NCI-H2107 (cell line): ENCODE results near the gene ZNF121.
"Not testable (repeated sequence)": the region's sequence is repeated elsewhere in the genome, so short reads cannot be mapped to it uniquely, and the experiment has no call there.

Experiments used
- DNase-seq: peaks from one replicate; lab custom pipeline; 2025; lab: John Stamatoyannopoulos, UW

The ZNF121 gene

GRCh38 chr19:9584073-9584833 is at the start of gene ZNF121:
Gene ZNF121, minus strand, starts transcription at chr19:9584504. Its CDS starts 16,407 bp downstream, at chr19:9568097.
- DNase-seq, result peak; percentile 79

GRCh38 chr19:9627856-9628255 is 43.6 kb upstream of the ZNF121 start:
- DNase-seq, result no peak

- DNase-seq, result no peak
Observed at GRCh38 chr19:9622531-9622930, 38.2 kb upstream of the ZNF121 start.

- peak; percentile 36 for DNase-seq
Observed at GRCh38 chr19:9621156-9622037, 37.1 kb upstream of the ZNF121 start, which contains the start of gene ZNF561. Gene ZNF561, minus strand, starts transcription at chr19:9621232. Its CDS starts 1,776 bp downstream, at chr19:9619456.

- DNase-seq, result no peak
Observed at GRCh38 chr19:9620842-9621155, 36.5 kb upstream of the ZNF121 start.

GRCh38 chr19:9615844-9616243 is 31.5 kb upstream of the ZNF121 start:
- DNase-seq, result no peak

- DNase-seq, result no peak
Observed at GRCh38 chr19:9610484-9611113, 26.3 kb upstream of the ZNF121 start.

GRCh38 chr19:9608912-9609311 is 24.6 kb upstream of the ZNF121 start:
- no peak for DNase-seq

GRCh38 chr19:9597027-9597426 is 12.7 kb upstream of the ZNF121 start:
- DNase-seq, result no peak

GRCh38 chr19:9586764-9587163 is 2.5 kb upstream of the ZNF121 start:
- peak; percentile 11 for DNase-seq

- not testable (repeated sequence) for DNase-seq
Observed at GRCh38 chr19:9582081-9582725, 2.1 kb downstream of the ZNF121 start.

GRCh38 chr19:9580728-9581127 is 3.6 kb downstream of the ZNF121 start:
- DNase-seq, result no peak

- no peak for DNase-seq
Observed at GRCh38 chr19:9570255-9570654, 14.0 kb downstream of the ZNF121 start.

- no peak for DNase-seq
Observed at GRCh38 chr19:9566729-9567128, 17.6 kb downstream of the ZNF121 start.

- DNase-seq, result no peak
Observed at GRCh38 chr19:9565900-9566705, 18.2 kb downstream of the ZNF121 start.

GRCh38 chr19:9552536-9553274 is 31.6 kb downstream of the ZNF121 start:
- DNase-seq, result no peak

- DNase-seq, result no peak
Observed at GRCh38 chr19:9547870-9548269, 36.4 kb downstream of the ZNF121 start.

GRCh38 chr19:9541281-9541680 is 43.0 kb downstream of the ZNF121 start:
- DNase-seq, result not testable (repeated sequence)

- not testable (repeated sequence) for DNase-seq
Observed at GRCh38 chr19:9539921-9540320, 44.4 kb downstream of the ZNF121 start.

GRCh38 chr19:9539201-9539600 is 45.1 kb downstream of the ZNF121 start:
- DNase-seq, result not testable (repeated sequence)
